DND-41 (cell line): ENCODE results near the gene OR8G1.

ENCODE experiments used
- EZH2 ChIP-seq: IDR thresholded peaks from 3 replicates; pipeline ENCODE4 v1.6.1; 2012; ENCODE audit warnings: borderline replicate concordance, low read depth, mild to moderate bottlenecking, moderate library complexity, low read length, inconsistent platforms; ENCODE audit not compliant: severe bottlenecking
- TF ChIP-seq, protein P1 (sequence below): IDR thresholded peaks from 2 replicates; pipeline ENCODE4 v1.5.1; 2012; ENCODE audit warnings: borderline replicate concordance, low read length, moderate library complexity, mild to moderate bottlenecking; ENCODE audit not compliant: poor library complexity, severe bottlenecking; ENCODE audit errors: extremely low read depth

- TF ChIP-seq, protein P1, sequence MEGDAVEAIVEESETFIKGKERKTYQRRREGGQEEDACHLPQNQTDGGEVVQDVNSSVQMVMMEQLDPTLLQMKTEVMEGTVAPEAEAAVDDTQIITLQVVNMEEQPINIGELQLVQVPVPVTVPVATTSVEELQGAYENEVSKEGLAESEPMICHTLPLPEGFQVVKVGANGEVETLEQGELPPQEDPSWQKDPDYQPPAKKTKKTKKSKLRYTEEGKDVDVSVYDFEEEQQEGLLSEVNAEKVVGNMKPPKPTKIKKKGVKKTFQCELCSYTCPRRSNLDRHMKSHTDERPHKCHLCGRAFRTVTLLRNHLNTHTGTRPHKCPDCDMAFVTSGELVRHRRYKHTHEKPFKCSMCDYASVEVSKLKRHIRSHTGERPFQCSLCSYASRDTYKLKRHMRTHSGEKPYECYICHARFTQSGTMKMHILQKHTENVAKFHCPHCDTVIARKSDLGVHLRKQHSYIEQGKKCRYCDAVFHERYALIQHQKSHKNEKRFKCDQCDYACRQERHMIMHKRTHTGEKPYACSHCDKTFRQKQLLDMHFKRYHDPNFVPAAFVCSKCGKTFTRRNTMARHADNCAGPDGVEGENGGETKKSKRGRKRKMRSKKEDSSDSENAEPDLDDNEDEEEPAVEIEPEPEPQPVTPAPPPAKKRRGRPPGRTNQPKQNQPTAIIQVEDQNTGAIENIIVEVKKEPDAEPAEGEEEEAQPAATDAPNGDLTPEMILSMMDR = no peak
- TF ChIP-seq EZH2 = no peak
Measured at GRCh38 chr11:124285610-124286344, 44.9 kb downstream of the OR8G1 start.
